SK-N-SH (cell line): Measurements from ENCODE around the gene DCST1. TPM values are rescaled to one million over a fixed set of nuclear protein-coding genes. Genes with fewer than 3 reads are reported as not detected.

Experiments
- CTCF ChIA-PET: fragments of 300-600, 350-600 bp; formaldehyde crosslinking; extraction: SDS; loops from one replicate; lab custom pipeline; 2021; lab: Yijun Ruan, JAX
- POLR2A ChIA-PET: fragments of 350-600 bp; sonication (Branson Sonifier 250); formaldehyde crosslinking; extraction: SDS; loops from one replicate; lab custom pipeline; 2020; ENCODE audit warnings: antibody characterized with exemption, inconsistent platforms; lab: Yijun Ruan, JAX
- DNase-seq: peaks from one replicate; pipeline ENCODE4 v3.0.0; 2012
- H2AFZ ChIP-seq: fragments of 200-600 bp; sonication (generic); 2 replicates; pipeline ENCODE4 v1.8.1; 2016; ENCODE audit warnings: antibody characterized with exemption, mild to moderate bottlenecking, low read depth
- H3F3A ChIP-seq: fragments of 200-600 bp; sonication (generic); replicated peaks from 2 replicates; pipeline ENCODE3; 2016; ENCODE audit warnings: antibody characterized with exemption, mild to moderate bottlenecking; ENCODE audit not compliant: insufficient read depth
- H3K27ac ChIP-seq, 2 experiments: fragments of 200-500 bp in 1 of 2; fragments of 200-600 bp in 1 of 2; sonication (Bioruptor generic) in 1 of 2; sonication (generic), shearing (Covaris generic) in 1 of 2; 2 replicates each; pipeline versions ENCODE4 v1.5.1 to v1.6.1; 2014 to 2016; ENCODE audit warnings: low read depth in 2 of 2, inconsistent platforms in 1 of 2, low read length in 1 of 2, mild to moderate bottlenecking in 1 of 2, mixed read lengths in 1 of 2
- H3K27me3 ChIP-seq: fragments of 200-600 bp; sonication (generic), shearing (Covaris generic); 2 replicates; pipeline ENCODE4 v1.6.1; 2016; ENCODE audit warnings: mixed run types; ENCODE audit not compliant: insufficient read depth
- H3K36me3 ChIP-seq, 2 experiments: fragments of 200-500 bp in 1 of 2; fragments of 200-600 bp in 1 of 2; sonication (Bioruptor generic) in 1 of 2; sonication (generic) in 1 of 2; replicated peaks in 1 of 2; 2 replicates each; pipeline versions ENCODE3 to v1.5.1; 2014 to 2016; ENCODE audit warnings: low read length in 1 of 2, mild to moderate bottlenecking in 1 of 2; ENCODE audit not compliant: insufficient read depth in 2 of 2, control insufficient read depth in 1 of 2
- H3K4me1 ChIP-seq, 2 experiments: fragments of 200-500 bp in 1 of 2; fragments of 200-600 bp in 1 of 2; sonication (Bioruptor generic) in 1 of 2; sonication (generic), shearing (Covaris generic) in 1 of 2; 2 replicates each; pipeline versions ENCODE4 v1.5.1 to v1.6.1; 2014 to 2016; ENCODE audit warnings: low read depth in 1 of 2, low read length in 1 of 2, mixed run types in 1 of 2; ENCODE audit not compliant: insufficient read depth in 2 of 2, control insufficient read depth in 1 of 2
- H3K4me2 ChIP-seq: fragments of 200-600 bp; sonication (generic), shearing (Covaris generic); 2 replicates; pipeline ENCODE4 v1.6.1; 2017; ENCODE audit warnings: mixed run types
- H3K4me3 ChIP-seq, 2 experiments: fragments of 200-500 bp in 1 of 2; fragments of 200-600 bp in 1 of 2; sonication (Bioruptor generic) in 1 of 2; sonication (generic), shearing (Covaris generic) in 1 of 2; 2 replicates each; pipeline versions ENCODE4 v1.5.1 to v1.8.1; 2014 to 2016; ENCODE audit warnings: low read depth in 2 of 2, inconsistent platforms in 1 of 2, low read length in 1 of 2, mild to moderate bottlenecking in 1 of 2, mixed read lengths in 1 of 2, moderate library complexity in 1 of 2
- H3K79me2 ChIP-seq: fragments of 200-600 bp; sonication (generic); 2 replicates; pipeline ENCODE4 v1.8.1; 2017; ENCODE audit warnings: mild to moderate bottlenecking; ENCODE audit not compliant: insufficient read depth
- H3K9ac ChIP-seq: fragments of 200-600 bp; sonication (generic); 2 replicates; pipeline ENCODE4 v1.6.1; 2017; ENCODE audit warnings: mixed run types
- H3K9me2 ChIP-seq: fragments of 200-600 bp; sonication (generic); 2 replicates; pipeline ENCODE4 v1.6.1; 2017; ENCODE audit warnings: mixed run types
- H3K9me3 ChIP-seq: fragments of 200-600 bp; sonication (generic); 2 replicates; pipeline ENCODE4 v1.6.1; 2017; ENCODE audit warnings: mixed run types, mild to moderate bottlenecking, moderate library complexity
- H4K20me1 ChIP-seq: fragments of 200-600 bp; sonication (generic); 2 replicates; pipeline ENCODE4 v1.6.1; 2017; ENCODE audit warnings: mild to moderate bottlenecking, mixed run types; ENCODE audit not compliant: insufficient read depth
- CHD2 ChIP-seq: fragments of 150-350 bp; IDR thresholded peaks from 2 replicates; pipeline ENCODE4 v1.6.1; 2018; ENCODE audit warnings: low read length; ENCODE audit not compliant: partially characterized antibody
- ELF1 ChIP-seq: IDR thresholded peaks from 2 replicates; pipeline ENCODE4 v1.4.0; 2012
- EP300 ChIP-seq, 2 experiments: IDR thresholded peaks; 2 replicates each; pipeline versions ENCODE4 v1.4.0 to v1.6.1; 2012; ENCODE audit warnings: borderline replicate concordance in 1 of 2, low read depth in 1 of 2, low read length in 1 of 2
- EZH2phosphoT487 ChIP-seq: fragments of 200-600 bp; sonication (generic); IDR thresholded peaks from 2 replicates; pipeline ENCODE4 v1.6.1; 2017; ENCODE audit warnings: low read depth, mixed run types, mild to moderate bottlenecking, antibody characterized with exemption, moderate library complexity, borderline replicate concordance
- FOSL2 ChIP-seq: IDR thresholded peaks from 2 replicates; pipeline ENCODE4 v1.4.0; 2012; ENCODE audit warnings: low read depth, mild to moderate bottlenecking, moderate library complexity, borderline replicate concordance
- FOXJ3 ChIP-seq: sonication (generic); formaldehyde crosslinking; IDR thresholded peaks from 2 replicates; pipeline ENCODE4 v1.5.1; 2020; ENCODE audit warnings: mild to moderate bottlenecking, missing genetic modification reagents
- GABPA ChIP-seq: IDR thresholded peaks from 2 replicates; pipeline ENCODE4 v1.4.0; 2012; ENCODE audit warnings: low read depth, mild to moderate bottlenecking
- JUND ChIP-seq: IDR thresholded peaks from 2 replicates; pipeline ENCODE4 v1.4.0; 2012
- MAX ChIP-seq: IDR thresholded peaks from 2 replicates; pipeline ENCODE4 v1.4.0; 2012; ENCODE audit warnings: low read depth
- MEF2A ChIP-seq: IDR thresholded peaks from 2 replicates; pipeline ENCODE4 v1.4.0; 2012; ENCODE audit warnings: low read depth, borderline replicate concordance
- MXI1 ChIP-seq: IDR thresholded peaks from 2 replicates; pipeline ENCODE4 v1.6.1; 2012; ENCODE audit warnings: mild to moderate bottlenecking, low read depth, low read length, improper control_type of control experiment
- NFIC ChIP-seq: IDR thresholded peaks from 2 replicates; pipeline ENCODE4 v1.4.0; 2012; ENCODE audit warnings: borderline replicate concordance
- POLR2AphosphoS5 ChIP-seq: IDR thresholded peaks from 2 replicates; pipeline ENCODE4 v1.6.1; 2012; ENCODE audit warnings: low read depth, low read length
- RAD21 ChIP-seq: IDR thresholded peaks from 2 replicates; pipeline ENCODE4 v1.6.1; 2012; ENCODE audit warnings: mild to moderate bottlenecking, low read length
- RCOR1 ChIP-seq: fragments of 150-350 bp; IDR thresholded peaks from 2 replicates; pipeline ENCODE4 v1.6.1; 2017; ENCODE audit warnings: antibody characterized with exemption, low read length
- RXRA ChIP-seq: IDR thresholded peaks from 2 replicates; pipeline ENCODE4 v1.4.0; 2012; ENCODE audit warnings: low read depth, mild to moderate bottlenecking, borderline replicate concordance
- SIN3A ChIP-seq: IDR thresholded peaks from 2 replicates; pipeline ENCODE4 v1.6.1; 2012; ENCODE audit warnings: low read depth, mild to moderate bottlenecking, low read length, moderate library complexity, borderline replicate concordance
- SMC3 ChIP-seq: IDR thresholded peaks from 2 replicates; pipeline ENCODE4 v1.6.1; 2012; ENCODE audit warnings: low read depth, low read length, improper control_type of control experiment
- TEAD4 ChIP-seq: IDR thresholded peaks from 2 replicates; pipeline ENCODE4 v1.4.0; 2012; ENCODE audit warnings: mild to moderate bottlenecking, borderline replicate concordance; ENCODE audit not compliant: insufficient read depth
- USF1 ChIP-seq: IDR thresholded peaks from 2 replicates; pipeline ENCODE4 v1.4.0; 2012; ENCODE audit warnings: low read depth, borderline replicate concordance
- YY1 ChIP-seq: IDR thresholded peaks from 2 replicates; pipeline ENCODE4 v1.4.0; 2012; ENCODE audit warnings: low read depth, mild to moderate bottlenecking
- WGBS: methylation state at CpG from one replicate; pipeline ENCODE4 v1.1.6; 2017; ENCODE audit warnings: low lambda C conversion rate; 5-methylcytosine and 5-hydroxymethylcytosine counted together
- polyA plus RNA-seq, 3 experiments: library from polyadenylated mRNA; depleted of rRNA; stranded (reverse); fragments of >200 nt; gene quantifications; 2 replicates each; pipeline ENCODE4 v1.2.3, GENCODE V29; 2012
- TF ChIP-seq, protein P1 (sequence below): fragments of 200-600 bp; sonication (generic); IDR thresholded peaks from 2 replicates; pipeline ENCODE4 v1.6.1; 2017; ENCODE audit warnings: antibody characterized with exemption, mild to moderate bottlenecking, moderate library complexity

The DCST1 gene
- polyA plus RNA-seq, 1 of the 3 experiments (the other 2 are of a cell fraction) = not detected

- Histone ChIP-seq H3K79me2 (no peaks in the 10 kb centered on the region), H3K4me2 (peak overlapping the region; percentile 78), H3K27ac (peak overlapping the region in 1 of 2 experiments; percentile 94; a peak in 3 of 4 replicates), H3K36me3 (no peaks in the 10 kb centered on the region), H3K4me3 (peak overlapping the region; percentile 77 to 79), H3K27me3 (peaks cover 23% of the 10 kb centered on the region), H4K20me1 (no peaks in the 10 kb centered on the region), H3K9me3 (no peaks in the 10 kb centered on the region), H3K9me2 (no peaks in the 10 kb centered on the region), H2AFZ (peak overlapping the region; percentile 99; the same call in 1 of the 2 replicates), H3K4me1 (peaks cover 21 to 29% of the 10 kb centered on the region in 2 experiments; a peak in 3 of 4 replicates), H3K9ac (0 out of 2 replicates have a peak overlapping the region, but pooled peaks have one; percentile 56), H3F3A (peaks cover 3% of the 10 kb centered on the region)
- DNase-seq = peak; percentile 41
- WGBS = 50% methylated on average over 7 of the region's 21 CpGs
- ChIA-PET CTCF (interaction anchor here (0.8 to 5.3 kb wide), 22 partner anchors 9 to 167 kb away, joined by 3 to 156 read pairs (median 10); partner anchors contain the start of genes ADAM15, DPM3, EFNA1 and EFNA4), POLR2A (interaction anchor here (0.5 to 2.0 kb wide), 2 partner anchors 26 to 90 kb away, joined by 3 to 4 read pairs; no protein-coding TSS in a partner anchor)
- no peak for TF ChIP-seq GABPA
- TF ChIP-seq FOSL2 = no peak
- no peak for TF ChIP-seq JUND
- no peak for TF ChIP-seq RXRA
- no peak; the same call in 1 of the 2 replicates for TF ChIP-seq RAD21
- TF ChIP-seq YY1 = no peak
- no peak for TF ChIP-seq CHD2
- no peak for TF ChIP-seq MEF2A
- no peak for TF ChIP-seq EP300 (IDR thresholded peaks at IDR 0.05; ENCODE audit: borderline replicate concordance in 1 of 2, low read depth in 1 of 2, low read length in 1 of 2)
- TF ChIP-seq FOXJ3 (CRISPR knock-in tag) = 0 out of 2 replicates have a peak, but pooled peaks have one; percentile 50
- no peak for TF ChIP-seq TEAD4
- TF ChIP-seq ELF1 = no peak
- TF ChIP-seq, protein P1, sequence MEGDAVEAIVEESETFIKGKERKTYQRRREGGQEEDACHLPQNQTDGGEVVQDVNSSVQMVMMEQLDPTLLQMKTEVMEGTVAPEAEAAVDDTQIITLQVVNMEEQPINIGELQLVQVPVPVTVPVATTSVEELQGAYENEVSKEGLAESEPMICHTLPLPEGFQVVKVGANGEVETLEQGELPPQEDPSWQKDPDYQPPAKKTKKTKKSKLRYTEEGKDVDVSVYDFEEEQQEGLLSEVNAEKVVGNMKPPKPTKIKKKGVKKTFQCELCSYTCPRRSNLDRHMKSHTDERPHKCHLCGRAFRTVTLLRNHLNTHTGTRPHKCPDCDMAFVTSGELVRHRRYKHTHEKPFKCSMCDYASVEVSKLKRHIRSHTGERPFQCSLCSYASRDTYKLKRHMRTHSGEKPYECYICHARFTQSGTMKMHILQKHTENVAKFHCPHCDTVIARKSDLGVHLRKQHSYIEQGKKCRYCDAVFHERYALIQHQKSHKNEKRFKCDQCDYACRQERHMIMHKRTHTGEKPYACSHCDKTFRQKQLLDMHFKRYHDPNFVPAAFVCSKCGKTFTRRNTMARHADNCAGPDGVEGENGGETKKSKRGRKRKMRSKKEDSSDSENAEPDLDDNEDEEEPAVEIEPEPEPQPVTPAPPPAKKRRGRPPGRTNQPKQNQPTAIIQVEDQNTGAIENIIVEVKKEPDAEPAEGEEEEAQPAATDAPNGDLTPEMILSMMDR = peak; percentile 34
- no peak; the same call in 1 of the 2 replicates for TF ChIP-seq MXI1
- TF ChIP-seq USF1 = no peak
- TF ChIP-seq SIN3A = no peak
- no peak for TF ChIP-seq RCOR1
- TF ChIP-seq SMC3 = peak; percentile 24; the same call in 1 of the 2 replicates
- peak; percentile 84 for TF ChIP-seq NFIC
- no peak for TF ChIP-seq EZH2phosphoT487
- no peak for TF ChIP-seq POLR2AphosphoS5
- no peak for TF ChIP-seq MAX
These were observed 50.5 kb downstream of the DCST1 start for GRCh38 chr1:155083865-155084721.
